Fibroblast of the conjunctiva (primary cell): ENCODE data around the gene IMMP2L.

Experiments used
- DNase-seq: peaks from one replicate; pipeline ENCODE4 v3.0.0-alpha.2; 2010; ENCODE audit warnings: low read depth

The IMMP2L gene

GRCh38 chr7:110623436-110623835 is 938.9 kb downstream of the IMMP2L start:
- DNase-seq: no peak

- no peak for DNase-seq
These were observed 941.0 kb downstream of the IMMP2L start for GRCh38 chr7:110621289-110621688.

GRCh38 chr7:110620110-110620735 is 942.1 kb downstream of the IMMP2L start:
- DNase-seq: no peak
